ENCODE measurements around the gene CFAP221.

CFAP221 gene

GRCh38 chr2:119647440-119648169 lies 103.4 kb downstream of the CFAP221 start:
- no peak for DNase-seq

GRCh38 chr2:119649364-119649917 lies 105.2 kb downstream of the CFAP221 start:
- no peak for DNase-seq

- no peak for DNase-seq
Measured at GRCh38 chr2:119650206-119650605, 106.0 kb downstream of the CFAP221 start.

- no peak for DNase-seq
Measured at GRCh38 chr2:119650846-119651370, 106.7 kb downstream of the CFAP221 start.

GRCh38 chr2:119657466-119658145 lies 113.4 kb downstream of the CFAP221 start:
- DNase-seq = no peak

- peak; percentile 22 for DNase-seq
Measured at GRCh38 chr2:119659601-119660342, 115.5 kb downstream of the CFAP221 start.

GRCh38 chr2:119660343-119660658 lies 116.1 kb downstream of the CFAP221 start:
- no peak for DNase-seq

- DNase-seq = no peak
Measured at GRCh38 chr2:119662297-119662696, 118.0 kb downstream of the CFAP221 start.

GRCh38 chr2:119668546-119668945 lies 124.3 kb downstream of the CFAP221 start:
- DNase-seq = no peak

GRCh38 chr2:119671016-119671415 lies 126.8 kb downstream of the CFAP221 start:
- no peak for DNase-seq

GRCh38 chr2:119671752-119672151 lies 127.5 kb downstream of the CFAP221 start:
- no peak for DNase-seq

GRCh38 chr2:119672161-119672862 lies 128.1 kb downstream of the CFAP221 start:
- no peak for DNase-seq

GRCh38 chr2:119673796-119674195 lies 129.5 kb downstream of the CFAP221 start:
- no peak for DNase-seq

- DNase-seq = no peak
Measured at GRCh38 chr2:119674711-119675500, 130.7 kb downstream of the CFAP221 start.

GRCh38 chr2:119678021-119678656 lies 133.9 kb downstream of the CFAP221 start:
- peak; percentile 24 for DNase-seq

- DNase-seq = no peak
Measured at GRCh38 chr2:119679526-119679837, 135.2 kb downstream of the CFAP221 start.

GRCh38 chr2:119679846-119680245 lies 135.6 kb downstream of the CFAP221 start:
- no peak for DNase-seq

GRCh38 chr2:119680457-119681202 lies 136.4 kb downstream of the CFAP221 start:
- DNase-seq = no peak

- no peak for DNase-seq
Measured at GRCh38 chr2:119681203-119681867, 137.1 kb downstream of the CFAP221 start.

GRCh38 chr2:119681868-119682220 lies 137.6 kb downstream of the CFAP221 start:
- no peak for DNase-seq
